Measurements from ENCODE around the gene CEP112.

CEP112 gene

GRCh38 chr17:65988451-65988850, 203.5 kb downstream of the CEP112 start:
- DNase-seq (ENCODE audit: low spot score): no peak

GRCh38 chr17:65987988-65988387, 203.9 kb downstream of the CEP112 start:
- no peak for DNase-seq (ENCODE audit: low spot score)

GRCh38 chr17:65985571-65985970, 206.4 kb downstream of the CEP112 start:
- no peak for DNase-seq (ENCODE audit: low spot score)

GRCh38 chr17:65984299-65984698, 207.6 kb downstream of the CEP112 start:
- DNase-seq (ENCODE audit: low spot score): no peak

GRCh38 chr17:65978871-65979270, 213.1 kb downstream of the CEP112 start:
- no peak for DNase-seq (ENCODE audit: low spot score)

- no peak for DNase-seq (ENCODE audit: low spot score)
Measured at GRCh38 chr17:65977041-65977440, 214.9 kb downstream of the CEP112 start.

- DNase-seq (ENCODE audit: low spot score): no peak
Measured at GRCh38 chr17:65975878-65976277, 216.1 kb downstream of the CEP112 start.

GRCh38 chr17:65973237-65973636, 218.7 kb downstream of the CEP112 start:
- no peak for DNase-seq (ENCODE audit: low spot score)

GRCh38 chr17:65967372-65967771, 224.6 kb downstream of the CEP112 start:
- DNase-seq (ENCODE audit: low spot score): no peak

- DNase-seq (ENCODE audit: low spot score): no peak
Measured at GRCh38 chr17:65966072-65966695, 225.7 kb downstream of the CEP112 start.

GRCh38 chr17:65963179-65963578, 228.8 kb downstream of the CEP112 start:
- no peak for DNase-seq (ENCODE audit: low spot score)

- no peak for DNase-seq (ENCODE audit: low spot score)
Measured at GRCh38 chr17:65959630-65960029, 232.3 kb downstream of the CEP112 start.

- no peak for DNase-seq (ENCODE audit: low spot score)
Measured at GRCh38 chr17:65956814-65957213, 235.1 kb downstream of the CEP112 start.

- no peak for DNase-seq (ENCODE audit: low spot score)
Measured at GRCh38 chr17:65954148-65954449, 237.8 kb downstream of the CEP112 start.

GRCh38 chr17:65953316-65954147, 238.4 kb downstream of the CEP112 start:
- no peak for DNase-seq (ENCODE audit: low spot score)

GRCh38 chr17:65952586-65952985, 239.3 kb downstream of the CEP112 start:
- DNase-seq (ENCODE audit: low spot score): no peak

- no peak for DNase-seq (ENCODE audit: low spot score)
Measured at GRCh38 chr17:65952015-65952414, 239.9 kb downstream of the CEP112 start.

GRCh38 chr17:65947831-65948230, 244.1 kb downstream of the CEP112 start:
- no peak for DNase-seq (ENCODE audit: low spot score)

GRCh38 chr17:65942592-65942991, 249.3 kb downstream of the CEP112 start:
- no peak for DNase-seq (ENCODE audit: low spot score)

- no peak for DNase-seq (ENCODE audit: low spot score)
Measured at GRCh38 chr17:65941356-65941899, 250.5 kb downstream of the CEP112 start.

GRCh38 chr17:65936013-65936412, 255.9 kb downstream of the CEP112 start:
- DNase-seq (ENCODE audit: low spot score): no peak

- no peak for DNase-seq (ENCODE audit: low spot score)
Measured at GRCh38 chr17:65933290-65933689, 258.6 kb downstream of the CEP112 start.
